H9 (cell line): Measurements from ENCODE around the gene TSPAN13. TPM values are rescaled to one million over a fixed set of nuclear protein-coding genes. Genes with fewer than 3 reads are reported as not detected.

ENCODE experiments used
- DNase-seq: peaks from one replicate; pipeline ENCODE4 v3.0.0-alpha.2; 2017
- H2AFZ ChIP-seq: one replicate; pipeline ENCODE4 v1.6.1; 2013; ENCODE audit warnings: mild to moderate bottlenecking, low read length, control low read depth, moderate library complexity
- H2AK5ac ChIP-seq: 2 replicates; pipeline ENCODE4 v1.6.1; 2013; ENCODE audit warnings: low read length, control low read depth, mixed read lengths; ENCODE audit not compliant: insufficient read length
- H2BK120ac ChIP-seq: one replicate; pipeline ENCODE4 v1.6.1; 2013; ENCODE audit warnings: low read depth, mild to moderate bottlenecking, low read length, control low read depth, inconsistent platforms; ENCODE audit not compliant: poor library complexity, severe bottlenecking
- H2BK12ac ChIP-seq: 2 replicates; pipeline ENCODE4 v1.6.1; 2013; ENCODE audit warnings: low read length, control low read depth, mixed read lengths, low read depth; ENCODE audit not compliant: insufficient read length
- H2BK15ac ChIP-seq: 2 replicates; pipeline ENCODE4 v1.6.1; 2013; ENCODE audit warnings: low read depth, low read length, control low read depth
- H2BK20ac ChIP-seq: one replicate; pipeline ENCODE4 v1.6.1; 2013; ENCODE audit warnings: low read depth, mild to moderate bottlenecking, low read length, control low read depth, inconsistent platforms; ENCODE audit not compliant: poor library complexity, severe bottlenecking
- H2BK5ac ChIP-seq: 2 replicates; pipeline ENCODE4 v1.6.1; 2013; ENCODE audit warnings: low read length, control low read depth, mixed read lengths; ENCODE audit not compliant: insufficient read length
- H3K14ac ChIP-seq: 2 replicates; pipeline ENCODE4 v1.6.1; 2013; ENCODE audit warnings: low read length, control low read depth; ENCODE audit not compliant: insufficient read depth
- H3K18ac ChIP-seq: 2 replicates; pipeline ENCODE4 v1.6.1; 2013; ENCODE audit warnings: low read depth, mild to moderate bottlenecking, mixed read lengths, low read length, control low read depth; ENCODE audit not compliant: insufficient read length
- H3K23ac ChIP-seq: 2 replicates; pipeline ENCODE4 v1.6.1; 2013; ENCODE audit warnings: low read length, control low read depth, mixed read lengths, low read depth; ENCODE audit not compliant: insufficient read length
- H3K23me2 ChIP-seq: 2 replicates; pipeline ENCODE4 v1.6.1; 2013; ENCODE audit warnings: low read depth, mild to moderate bottlenecking, mixed read lengths, low read length, control low read depth; ENCODE audit not compliant: insufficient read length, poor library complexity, severe bottlenecking
- H3K27ac ChIP-seq: 2 replicates; pipeline ENCODE4 v1.5.1; 2013; ENCODE audit warnings: low read length, control low read depth, mixed read lengths, low read depth; ENCODE audit not compliant: insufficient read length
- H3K27me3 ChIP-seq: 2 replicates; pipeline ENCODE4 v1.6.1; 2013; ENCODE audit warnings: low read length, control low read depth, inconsistent platforms; ENCODE audit not compliant: insufficient read depth
- H3K4ac ChIP-seq: 2 replicates; pipeline ENCODE4 v1.6.1; 2013; ENCODE audit warnings: low read depth, mild to moderate bottlenecking, control low read depth, inconsistent platforms, low read length, moderate library complexity
- H3K4me1 ChIP-seq: 2 replicates; pipeline ENCODE4 v1.6.1; 2013; ENCODE audit warnings: low read length, control low read depth, inconsistent platforms; ENCODE audit not compliant: insufficient read depth
- H3K4me2 ChIP-seq: 2 replicates; pipeline ENCODE4 v1.6.1; 2013; ENCODE audit warnings: low read length, control low read depth, mixed read lengths; ENCODE audit not compliant: insufficient read length, insufficient read depth
- H3K56ac ChIP-seq: 2 replicates; pipeline ENCODE4 v1.6.1; 2013; ENCODE audit warnings: low read depth, mild to moderate bottlenecking, mixed read lengths, low read length, control low read depth; ENCODE audit not compliant: insufficient read length
- H3K79me1 ChIP-seq: 2 replicates; pipeline ENCODE4 v1.6.1; 2013; ENCODE audit warnings: low read depth, mild to moderate bottlenecking, moderate library complexity, low read length, control low read depth, inconsistent platforms; ENCODE audit not compliant: insufficient read depth, poor library complexity, severe bottlenecking
- H3K79me2 ChIP-seq: 2 replicates; pipeline ENCODE4 v1.6.1; 2013; ENCODE audit warnings: low read length, control low read depth, inconsistent platforms; ENCODE audit not compliant: insufficient read depth
- H3K9ac ChIP-seq: 2 replicates; pipeline ENCODE4 v1.6.1; 2013; ENCODE audit warnings: low read length, control low read depth, mixed read lengths; ENCODE audit not compliant: insufficient read length; ENCODE audit errors: extremely low read depth
- H3K9me3 ChIP-seq: one replicate; pipeline ENCODE4 v1.6.1; 2013; ENCODE audit warnings: low read depth, low read length, inconsistent platforms; ENCODE audit not compliant: control insufficient read depth
- H3T11ph ChIP-seq: one replicate; pipeline ENCODE4 v1.6.1; 2013; ENCODE audit warnings: mild to moderate bottlenecking, low read length, control low read depth, inconsistent platforms
- H4K20me1 ChIP-seq: one replicate; pipeline ENCODE4 v1.6.1; 2013; ENCODE audit not compliant: control insufficient read depth, insufficient read length, insufficient read depth
- H4K5ac ChIP-seq: 2 replicates; pipeline ENCODE4 v1.6.1; 2013; ENCODE audit warnings: low read depth, mild to moderate bottlenecking, mixed read lengths, low read length, control low read depth; ENCODE audit not compliant: insufficient read length
- H4K8ac ChIP-seq: replicated peaks from 2 replicates; pipeline ENCODE4 v1.6.1; 2013; ENCODE audit warnings: low read length, control low read depth, mixed read lengths, low read depth; ENCODE audit not compliant: insufficient read length
- H4K91ac ChIP-seq: 2 replicates; pipeline ENCODE4 v1.6.1; 2013; ENCODE audit warnings: low read depth, mild to moderate bottlenecking, moderate library complexity, mixed read lengths, low read length, control low read depth; ENCODE audit not compliant: insufficient read length
- H3K27ac Mint-ChIP-seq, 3 experiments: 2 replicates in 2 of 3; 3 replicates in 1 of 3; pipeline ENCODE4 v1.8.0; 2020 to 2021; ENCODE audit warnings: mixed read lengths in 3 of 3, mild to moderate bottlenecking in 1 of 3, moderate library complexity in 1 of 3
- H3K27me3 Mint-ChIP-seq: 2 replicates; pipeline ENCODE4 v1.8.0; 2021; ENCODE audit warnings: low read depth, mild to moderate bottlenecking, moderate library complexity, mixed read lengths
- H3K36me3 Mint-ChIP-seq, 3 experiments: 2 replicates in 2 of 3; 3 replicates in 1 of 3; pipeline ENCODE4 v1.8.0; 2020 to 2021; ENCODE audit warnings: low read depth in 3 of 3, mixed read lengths in 3 of 3; ENCODE audit not compliant: insufficient read depth in 1 of 3
- H3K4me1 Mint-ChIP-seq, 2 experiments: 2 replicates each; pipeline ENCODE4 v1.8.0; 2020; ENCODE audit warnings: mixed read lengths in 2 of 2
- H3K4me3 Mint-ChIP-seq, 2 experiments: 2 replicates in 1 of 2; 3 replicates in 1 of 2; pipeline ENCODE4 v1.8.0; 2020 to 2021; ENCODE audit warnings: mild to moderate bottlenecking in 2 of 2, mixed read lengths in 2 of 2, moderate library complexity in 1 of 2
- H3K9me3 Mint-ChIP-seq, 2 experiments: 2 replicates in 1 of 2; 3 replicates in 1 of 2; pipeline ENCODE4 v1.8.0; 2020; ENCODE audit warnings: mild to moderate bottlenecking in 2 of 2, mixed read lengths in 2 of 2, moderate library complexity in 1 of 2
- CTCF ChIP-seq: fragments of 200-600 bp; sonication (generic); conservative IDR thresholded peaks from 3 replicates; pipeline ENCODE4 v1.8.0; 2021; ENCODE audit warnings: antibody characterized with exemption, mild to moderate bottlenecking
- WGBS: extraction: QIAGEN DNeasy Blood & Tissue Kit; methylation state at CpG from one replicate; pipeline ENCODE4 v1.1.7; 2013; ENCODE audit warnings: missing lambda C conversion rate, low lambda C conversion rate, mixed read lengths; ENCODE audit not compliant: insufficient read length; ENCODE audit errors: extremely low coverage; 5-methylcytosine and 5-hydroxymethylcytosine counted together
- total RNA-seq: library from RNA; stranded (reverse); gene quantifications from 2 replicates; pipeline ENCODE4 v1.2.1, GENCODE V29; 2021

The TSPAN13 gene
- total RNA-seq, 1 experiment from 2014 or later = 18.7 TPM

- H3K4me1 Mint-ChIP-seq = peaks cover 0 to 7% of the 10 kb centered on the region in 2 experiments; a peak in 1 of 4 replicates
- H3K9me3 ChIP-seq = no peaks in the 10 kb centered on the region
- H4K20me1 ChIP-seq = no peaks in the 10 kb centered on the region
- no peak overlapping the region for H3K23ac ChIP-seq
- H3K14ac ChIP-seq = peak overlapping the region; percentile 42; the same call in 1 of the 2 replicates
- H3K18ac ChIP-seq = no peak overlapping the region
- peaks cover 3% of the 10 kb centered on the region for H3K79me1 ChIP-seq
- H2AFZ ChIP-seq = no peak overlapping the region
- peaks cover 0 to 2% of the 10 kb centered on the region in 2 experiments; a peak in 1 of 5 replicates for H3K9me3 Mint-ChIP-seq
- no peak overlapping the region for H3K4ac ChIP-seq
- H3K27me3 ChIP-seq = no peaks in the 10 kb centered on the region
- H2BK15ac ChIP-seq = no peak overlapping the region
- no peak overlapping the region for H3K4me2 ChIP-seq
- no peak overlapping the region for H2BK20ac ChIP-seq
- H2BK12ac ChIP-seq = no peak overlapping the region
- no peak overlapping the region for H4K5ac ChIP-seq
- no CpG with 5 or more reads among the region's 3 CpGs for WGBS
- no peak overlapping the region for H2AK5ac ChIP-seq
- no peak for TF ChIP-seq CTCF
- no peaks in the 10 kb centered on the region for H3K27me3 Mint-ChIP-seq
- no peak overlapping the region for H2BK5ac ChIP-seq
- H3K27ac Mint-ChIP-seq = no peak overlapping the region
- H3K9ac ChIP-seq = no peak overlapping the region
- H3T11ph ChIP-seq = no peak overlapping the region
- H4K8ac ChIP-seq = no peak overlapping the region
- H4K91ac ChIP-seq = no peak overlapping the region
- no peaks in the 10 kb centered on the region for H3K23me2 ChIP-seq
- no peak overlapping the region for H3K27ac ChIP-seq
- no peak overlapping the region for H2BK120ac ChIP-seq
- H3K79me2 ChIP-seq = no peaks in the 10 kb centered on the region; the same call in 1 of the 2 replicates
- no peak for DNase-seq
- H3K4me1 ChIP-seq = no peaks in the 10 kb centered on the region
- no peak overlapping the region for H3K56ac ChIP-seq
- no peaks in the 10 kb centered on the region; a peak in 1 of 7 replicates for H3K36me3 Mint-ChIP-seq
- H3K4me3 Mint-ChIP-seq = no peak overlapping the region
Measured at GRCh38 chr7:16764942-16765341, 11.4 kb downstream of the TSPAN13 start.
